GM23338 (cell line): ENCODE results near the gene APOBEC2.

Source experiments
- CREB1 ChIP-seq: fragments of 250-450 bp; sonication (Bioruptor Pico); IDR thresholded peaks from 2 replicates; pipeline ENCODE4 v1.5.0; 2020; ENCODE audit warnings: low read depth, mild to moderate bottlenecking, moderate library complexity
- CTCF ChIP-seq, 2 experiments: fragments of 200-600 bp in 1 of 2; sonication (generic) in 1 of 2; conservative IDR thresholded peaks; 2 replicates each; pipeline versions ENCODE4 v1.5.1 to v1.6.1; 2016 to 2017; ENCODE audit warnings: antibody characterized with exemption in 2 of 2, low read depth in 2 of 2, mild to moderate bottlenecking in 2 of 2, moderate library complexity in 1 of 2
- ETS1 ChIP-seq: IDR thresholded peaks from 2 replicates; pipeline ENCODE4 v1.6.1; 2016; ENCODE audit warnings: antibody characterized with exemption
- EZH2 ChIP-seq: fragments of 200-600 bp; sonication (generic); IDR thresholded peaks from one replicate; pipeline ENCODE4 v1.8.0; 2017; ENCODE audit warnings: antibody characterized with exemption, mild to moderate bottlenecking, low read depth; ENCODE audit not compliant: unreplicated experiment
- EZH2phosphoT487 ChIP-seq: fragments of 200-600 bp; sonication (generic); IDR thresholded peaks from one replicate; pipeline ENCODE4 v1.8.1; 2018; ENCODE audit warnings: antibody characterized with exemption; ENCODE audit not compliant: unreplicated experiment
- JUNB ChIP-seq: IDR thresholded peaks from one replicate; pipeline ENCODE4 v1.6.1; 2016; ENCODE audit warnings: antibody characterized with exemption; ENCODE audit not compliant: unreplicated experiment
- POLR2AphosphoS5 ChIP-seq: IDR thresholded peaks from 2 replicates; pipeline ENCODE4 v1.6.1; 2016; ENCODE audit warnings: antibody characterized with exemption, low read depth
- REST ChIP-seq: IDR thresholded peaks from one replicate; pipeline ENCODE4 v1.6.1; 2018; ENCODE audit warnings: antibody characterized with exemption; ENCODE audit not compliant: unreplicated experiment
- STAT1 ChIP-seq: IDR thresholded peaks from one replicate; pipeline ENCODE4 v1.6.1; 2016; ENCODE audit warnings: antibody characterized with exemption; ENCODE audit not compliant: unreplicated experiment
- ZNF331 ChIP-seq: fragments of 250-450 bp; sonication (Bioruptor Pico); IDR thresholded peaks from 2 replicates; pipeline ENCODE4 v1.5.0; 2020; ENCODE audit warnings: low read depth, mild to moderate bottlenecking, moderate library complexity
- ZNF462 ChIP-seq: fragments of 250-450 bp; sonication (Bioruptor Pico); IDR thresholded peaks from 2 replicates; pipeline ENCODE4 v1.5.0; 2020; ENCODE audit warnings: mild to moderate bottlenecking, moderate library complexity

GRCh38 chr6:41100871-41101287 lies 47.9 kb downstream of the APOBEC2 start:
- peak; percentile 63 to 89 for TF ChIP-seq CTCF (conservative IDR thresholded peaks at IDR 0.05; ENCODE audit: low read depth in 2 of 2)
- peak; percentile 68 for TF ChIP-seq POLR2AphosphoS5
- no peak for TF ChIP-seq ZNF462
- TF ChIP-seq EZH2 = no peak
- no peak for TF ChIP-seq EZH2phosphoT487
- peak; percentile 67; the same call in 1 of the 2 replicates for TF ChIP-seq CREB1
- no peak for TF ChIP-seq REST
- TF ChIP-seq ZNF331 (CRISPR knock-in tag) = no peak
- no peak for TF ChIP-seq JUNB
- no peak for TF ChIP-seq ETS1
- no peak for TF ChIP-seq STAT1
